Activated CD8-positive, alpha-beta memory T cell treated with anti-CD3 and anti-CD28 coated beads for 4 hours (primary cell): ENCODE results near the gene ZNF414.
A peak's percentile ranks its signal among the peaks of the same experiment; 100 is the strongest.

Source experiments
- DNase-seq, 2 donors: peaks; one replicate each; pipeline ENCODE4 v3.0.0-alpha.2; 2020; ENCODE audit warnings: low read depth in 2 of 2

The ZNF414 gene

DNA sequence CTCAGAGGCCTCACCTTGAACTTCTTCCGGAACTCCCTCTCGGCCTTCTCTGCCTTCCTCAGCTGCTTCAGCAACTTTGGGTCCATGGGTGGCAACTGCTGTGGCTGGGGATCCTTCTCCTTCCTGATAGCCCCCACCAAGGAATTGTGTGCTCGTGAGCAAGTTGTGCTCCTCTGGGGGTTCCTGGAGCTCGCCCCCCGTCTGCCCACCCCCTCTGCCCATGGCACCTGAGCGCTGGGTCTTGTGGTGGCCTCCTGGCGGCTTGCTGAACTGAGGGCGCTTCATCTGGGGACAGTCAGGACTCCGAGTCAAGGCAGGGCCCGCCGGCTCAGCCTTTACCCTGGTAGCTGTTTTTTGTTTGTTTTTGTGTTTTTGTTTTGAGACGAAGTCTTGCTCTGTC lies 23.1 kb downstream of the ZNF414 start:
- no peak for DNase-seq

DNA sequence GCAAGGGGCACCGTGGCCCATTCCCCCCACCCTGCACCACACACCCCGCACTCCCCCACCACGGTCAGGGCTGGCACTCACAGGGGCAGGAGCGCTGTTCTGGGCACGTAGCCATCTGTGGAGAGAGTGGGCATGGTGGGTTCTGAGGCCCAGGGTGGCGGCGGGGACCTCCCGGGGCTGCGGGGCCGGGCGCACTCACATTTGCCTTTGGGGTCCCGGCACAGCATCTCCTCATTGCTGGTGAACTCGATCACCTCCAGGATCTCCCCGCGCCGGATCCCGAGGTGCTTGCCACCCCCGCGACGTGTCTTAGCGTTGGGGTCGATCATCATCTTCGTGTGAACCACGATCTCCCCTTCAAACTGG lies 23.6 kb downstream of the ZNF414 start:
- no peak for DNase-seq

DNA sequence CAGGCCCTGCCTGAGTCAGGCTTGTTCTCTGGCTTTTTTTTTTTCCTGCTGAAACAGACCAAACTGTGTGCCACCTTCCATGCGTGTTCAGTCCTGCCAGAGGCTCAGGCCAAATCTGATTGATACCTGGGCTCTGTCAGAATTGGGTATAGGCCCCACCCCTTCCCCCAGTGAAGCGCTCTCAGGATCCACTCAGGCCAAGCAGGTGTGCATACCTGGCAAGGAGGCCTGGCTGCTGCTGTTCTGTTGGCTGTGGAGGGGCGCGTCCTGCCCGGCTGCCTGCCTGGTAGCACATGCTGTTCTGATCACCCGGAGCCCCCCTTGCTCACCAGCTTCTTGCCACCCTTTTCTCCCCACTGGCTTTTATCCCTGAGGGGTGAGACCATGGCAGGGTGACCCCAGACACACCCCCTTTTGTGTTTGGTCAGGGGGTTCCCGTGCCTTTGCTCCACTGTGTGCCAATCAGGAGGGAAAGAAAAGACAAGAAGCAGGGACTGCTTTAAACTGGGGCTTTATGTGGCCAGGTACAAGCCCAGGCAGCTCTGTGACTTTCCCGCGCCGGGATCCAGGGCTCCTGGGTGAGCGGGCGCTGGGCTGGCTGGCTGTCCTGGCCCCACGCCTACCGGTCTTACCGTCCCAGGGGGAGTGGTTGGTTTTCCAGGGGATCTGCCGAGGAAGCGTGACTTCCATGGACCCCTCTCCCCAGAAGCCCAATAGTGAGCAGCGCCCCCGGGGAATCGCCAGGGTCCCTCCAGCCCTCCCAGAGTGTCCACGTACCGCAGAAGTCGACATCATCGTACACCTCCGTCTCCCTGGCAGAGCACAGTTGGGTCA lies 24.2 kb downstream of the ZNF414 start:
- DNase-seq = no peak

DNA sequence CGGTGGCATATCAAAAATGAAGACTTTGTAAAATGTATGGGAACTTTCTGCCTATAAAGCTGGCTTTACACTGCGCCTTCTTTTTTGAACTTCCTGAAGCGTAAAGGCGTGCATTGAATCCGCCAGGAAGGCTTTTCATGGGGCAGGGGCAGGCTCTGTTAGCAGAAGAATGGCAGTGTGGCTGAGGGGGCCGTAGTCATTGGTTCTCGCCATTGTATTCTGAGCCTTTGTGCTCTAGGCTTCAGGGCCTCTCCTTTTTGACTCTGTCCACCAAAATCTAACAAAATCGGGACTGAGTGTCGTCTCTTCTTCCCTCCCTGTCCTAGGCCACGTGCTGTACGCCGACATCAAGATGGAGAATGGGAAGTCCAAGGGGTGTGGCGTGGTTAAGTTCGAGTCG lies 25.6 kb downstream of the ZNF414 start:
- DNase-seq = no peak

DNA sequence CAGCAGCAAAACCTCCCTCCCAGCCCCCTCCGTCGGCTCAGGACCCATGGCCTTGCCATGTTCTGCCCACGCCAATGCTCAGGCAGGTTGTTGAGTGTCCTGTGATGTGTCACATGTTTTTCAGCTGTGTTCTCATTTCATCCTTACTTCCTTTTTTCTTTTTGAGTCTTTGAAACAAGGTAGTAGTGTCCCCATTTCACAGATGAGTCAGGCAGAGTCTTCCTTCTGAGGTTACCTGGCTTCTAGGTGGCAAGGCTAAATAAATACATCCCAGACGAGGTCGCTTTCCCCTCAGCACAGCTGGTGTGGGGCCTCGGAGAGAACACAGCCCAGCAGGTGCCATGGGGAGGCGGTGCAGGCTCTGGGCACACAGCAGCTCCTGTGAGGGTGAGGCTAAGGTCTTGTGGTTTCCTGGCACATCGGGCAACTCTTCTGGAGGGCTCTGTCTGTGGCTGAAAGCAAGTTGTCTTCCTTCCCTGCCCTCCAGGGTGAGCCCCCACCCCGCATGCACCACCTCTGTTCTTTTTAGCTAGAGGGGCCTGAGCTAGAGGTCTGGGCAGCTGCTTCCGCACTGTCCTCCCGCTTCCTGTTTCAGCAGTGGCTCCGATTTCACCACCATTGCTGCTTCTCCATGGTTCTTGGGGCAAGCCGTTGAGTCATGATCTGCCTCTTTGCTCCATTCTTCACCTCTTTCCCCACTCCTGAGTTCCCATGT lies 26.7 kb downstream of the ZNF414 start:
- peak; percentile 14 to 17 for DNase-seq

DNA sequence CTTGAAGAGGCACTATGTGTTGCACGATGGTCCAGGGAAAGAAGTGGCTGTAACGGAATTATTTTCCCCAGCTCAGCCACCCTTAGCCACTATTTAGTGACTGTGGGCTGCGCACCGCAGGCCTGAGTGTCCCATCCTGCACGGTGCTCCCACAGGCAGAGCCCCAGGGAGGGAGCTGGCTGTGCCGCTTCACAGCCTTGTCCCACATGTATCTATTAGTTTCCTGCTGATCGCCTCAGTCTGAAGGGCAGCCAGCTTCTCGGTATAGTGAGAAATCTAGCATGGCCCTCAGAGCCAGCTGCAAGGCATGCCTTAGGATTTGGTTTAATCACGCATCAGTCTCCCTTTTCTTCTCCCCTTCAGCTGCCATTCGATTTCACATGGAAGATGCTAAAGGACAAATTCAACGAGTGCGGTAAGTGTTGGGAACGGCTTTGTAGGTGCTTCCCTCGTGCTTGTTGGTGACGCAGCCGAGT lies 27.3 kb downstream of the ZNF414 start:
- no peak for DNase-seq

DNA sequence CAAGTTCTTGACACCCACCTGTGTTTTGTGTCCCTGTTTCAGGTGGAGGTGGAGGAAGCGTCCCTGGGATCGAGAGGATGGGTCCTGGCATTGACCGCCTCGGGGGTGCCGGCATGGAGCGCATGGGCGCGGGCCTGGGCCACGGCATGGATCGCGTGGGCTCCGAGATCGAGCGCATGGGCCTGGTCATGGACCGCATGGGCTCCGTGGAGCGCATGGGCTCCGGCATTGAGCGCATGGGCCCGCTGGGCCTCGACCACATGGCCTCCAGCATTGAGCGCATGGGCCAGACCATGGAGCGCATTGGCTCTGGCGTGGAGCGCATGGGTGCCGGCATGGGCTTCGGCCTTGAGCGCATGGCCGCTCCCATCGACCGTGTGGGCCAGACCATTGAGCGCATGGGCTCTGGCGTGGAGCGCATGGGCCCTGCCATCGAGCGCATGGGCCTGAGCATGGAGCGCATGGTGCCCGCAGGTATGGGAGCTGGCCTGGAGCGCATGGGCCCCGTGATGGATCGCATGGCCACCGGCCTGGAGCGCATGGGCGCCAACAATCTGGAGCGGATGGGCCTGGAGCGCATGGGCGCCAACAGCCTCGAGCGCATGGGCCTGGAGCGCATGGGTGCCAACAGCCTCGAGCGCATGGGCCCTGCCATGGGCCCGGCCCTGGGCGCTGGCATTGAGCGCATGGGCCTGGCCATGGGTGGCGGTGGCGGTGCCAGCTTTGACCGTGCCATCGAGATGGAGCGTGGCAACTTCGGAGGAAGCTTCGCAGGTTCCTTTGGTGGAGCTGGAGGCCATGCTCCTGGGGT lies 28.2 kb downstream of the ZNF414 start:
- no peak for DNase-seq

DNA sequence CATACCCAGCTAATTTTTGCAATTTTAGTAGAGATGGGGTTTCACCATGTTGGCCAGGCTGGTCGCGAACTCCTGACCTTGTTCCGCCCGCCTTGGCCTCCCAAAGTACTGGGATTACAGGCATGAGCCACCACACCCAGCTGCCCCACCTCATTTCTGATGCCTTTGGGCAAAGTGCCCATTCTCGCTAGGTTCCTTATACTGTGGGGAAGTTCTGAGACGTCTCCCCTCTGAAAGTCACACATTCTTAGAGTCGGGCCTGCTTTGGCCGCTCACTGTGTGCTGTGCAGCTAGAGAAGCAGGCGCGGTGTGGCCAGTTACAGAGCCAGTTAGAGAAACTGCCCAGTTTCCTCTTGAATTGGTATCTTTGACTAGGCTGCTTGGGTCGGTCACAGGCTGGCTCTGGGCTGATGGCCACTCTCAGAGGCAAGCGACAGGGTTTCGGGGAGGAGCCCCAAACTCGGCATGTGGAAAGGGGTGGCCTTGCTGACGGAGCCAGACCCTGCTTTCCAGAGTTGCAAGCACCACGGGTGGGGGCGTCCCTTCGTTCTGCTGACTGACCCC lies 29.6 kb downstream of the ZNF414 start:
- DNase-seq = no peak

DNA sequence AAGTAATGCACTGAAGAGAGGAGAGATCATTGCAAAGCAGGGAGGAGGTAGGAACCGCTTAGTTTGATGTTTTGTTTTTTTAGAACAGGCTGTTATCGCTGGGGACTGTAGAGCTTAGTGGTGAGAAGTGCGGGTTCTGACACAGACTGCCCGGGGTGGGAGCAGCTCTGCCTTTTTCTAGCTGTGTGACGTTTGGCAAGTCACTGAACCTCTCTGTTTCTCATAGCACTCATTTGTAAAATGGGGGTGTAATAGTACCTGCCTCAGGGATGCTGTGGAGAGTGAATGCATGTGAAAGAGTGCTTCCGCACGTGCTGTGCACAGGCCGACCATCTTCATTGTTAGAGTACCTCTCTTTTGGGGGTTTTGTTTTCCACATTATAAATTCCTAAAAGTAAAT lies 30.8 kb downstream of the ZNF414 start:
- DNase-seq = no peak

DNA sequence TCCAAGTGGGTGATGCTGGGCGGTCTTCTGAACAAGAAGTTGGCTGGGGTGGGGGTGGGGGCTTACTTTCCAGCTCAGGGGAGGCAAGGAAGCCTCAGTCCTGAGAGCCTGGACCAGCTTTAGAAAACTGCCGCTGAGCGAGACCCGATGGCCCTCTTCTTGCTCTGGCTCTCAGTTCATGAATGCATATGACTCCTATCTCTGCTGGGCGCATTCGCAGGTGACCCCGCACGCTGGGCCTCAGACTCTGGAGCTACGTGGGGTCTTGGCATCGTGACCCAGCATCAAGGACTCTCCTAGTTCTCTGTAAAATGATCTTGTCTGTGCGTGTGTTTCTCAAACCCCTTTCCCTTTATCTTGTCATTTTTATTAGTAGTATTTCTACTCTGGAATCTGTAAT lies 31.3 kb downstream of the ZNF414 start:
- no peak for DNase-seq

DNA sequence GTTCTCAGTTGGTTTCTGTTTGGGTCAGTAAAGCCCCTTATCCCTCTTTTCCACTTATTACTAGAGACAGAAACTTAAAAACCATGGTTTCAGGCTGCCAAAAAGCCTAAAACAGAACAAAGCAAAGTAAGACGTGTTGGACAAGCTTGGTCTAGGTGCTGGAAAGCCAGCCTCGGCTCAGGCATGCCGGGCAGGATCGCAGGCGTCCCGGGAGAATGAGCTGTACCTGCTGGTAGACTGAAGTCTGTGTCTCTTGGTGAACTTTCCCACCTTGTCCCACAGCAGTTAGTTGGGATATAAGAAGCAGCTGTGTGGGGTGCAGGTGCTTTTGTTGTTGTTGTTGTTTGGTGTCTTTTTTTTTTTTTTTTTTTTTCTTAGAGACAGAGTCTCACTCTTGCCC lies 32.4 kb downstream of the ZNF414 start:
- DNase-seq = no peak

DNA sequence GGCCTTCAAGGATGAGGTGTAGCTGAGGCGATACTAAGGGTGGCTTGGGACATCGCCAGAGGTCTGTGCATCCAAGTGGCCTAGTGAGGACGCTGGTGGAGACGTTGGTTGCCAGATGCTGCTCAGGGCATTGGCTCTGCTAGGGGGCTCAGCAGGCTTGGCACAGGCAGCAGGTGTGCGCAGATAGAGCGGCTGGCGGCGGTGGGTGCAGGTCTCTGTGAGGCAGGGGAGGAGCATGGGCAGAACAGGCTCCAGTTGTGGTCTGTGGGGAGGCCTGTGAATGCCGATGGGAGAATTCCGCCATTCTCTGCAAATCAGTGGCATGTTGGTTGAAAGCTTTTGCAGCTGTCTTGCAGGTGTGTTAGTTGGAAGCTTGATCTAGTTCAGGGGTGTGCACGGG lies 32.8 kb downstream of the ZNF414 start:
- DNase-seq = no peak

DNA sequence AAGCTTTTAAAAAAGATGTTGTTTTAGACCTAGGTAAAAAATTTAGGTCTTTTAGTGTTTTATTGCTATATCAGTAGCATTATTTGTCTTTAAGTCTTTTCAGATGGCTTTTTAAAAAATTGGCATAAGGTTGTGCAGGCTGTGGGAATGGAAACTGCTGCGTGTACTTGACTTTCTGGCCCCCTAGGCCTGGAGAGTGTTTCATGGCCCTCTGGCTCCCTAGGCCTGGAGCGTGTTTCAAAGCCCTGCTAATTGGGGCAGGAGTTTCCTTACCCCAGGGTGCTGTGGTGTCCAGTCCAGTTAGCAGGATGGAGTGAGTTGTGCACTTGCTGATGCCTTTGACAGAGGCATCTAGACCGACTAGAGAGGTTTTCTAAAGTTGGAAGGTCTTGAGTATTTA lies 35.4 kb downstream of the ZNF414 start:
- no peak for DNase-seq

DNA sequence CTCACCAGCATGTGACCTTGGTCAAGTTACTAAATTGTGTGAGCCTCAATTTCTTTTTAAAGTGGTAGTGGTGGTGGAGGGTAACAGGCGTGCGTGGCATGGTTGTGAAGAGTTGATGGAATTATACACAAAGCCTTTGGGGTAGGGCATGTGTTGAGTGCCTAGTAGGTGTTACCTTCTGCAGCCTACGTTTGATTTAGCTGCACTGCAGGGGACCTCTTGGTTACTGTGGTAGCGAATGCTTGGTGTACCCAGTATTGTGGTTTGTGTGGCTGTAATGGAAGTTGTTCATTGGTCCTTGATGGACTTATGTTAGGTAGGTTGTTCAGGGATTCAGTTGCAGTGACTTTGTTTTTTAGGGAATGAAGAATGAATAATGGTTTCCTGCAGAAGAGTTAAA lies 36.1 kb downstream of the ZNF414 start:
- no peak for DNase-seq

DNA sequence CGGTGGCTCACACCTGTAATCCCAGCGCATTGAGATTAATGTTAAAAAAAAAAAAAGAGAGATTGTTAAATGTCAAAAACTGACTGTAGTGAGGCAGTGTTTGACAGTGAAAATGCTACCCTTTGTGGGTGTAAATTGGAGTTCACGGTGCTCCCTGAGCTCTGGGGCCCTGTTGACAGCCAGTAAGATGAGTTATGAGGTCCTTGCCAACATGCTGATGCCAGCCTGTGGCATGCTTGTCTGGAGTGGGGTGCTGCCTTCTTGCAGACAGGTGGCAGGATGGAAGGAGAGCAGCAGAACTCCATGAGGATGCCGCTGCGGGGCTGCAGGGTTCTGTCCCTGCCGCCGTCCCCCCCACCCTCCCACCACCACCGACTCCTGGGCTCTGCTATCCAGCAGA lies 37.4 kb downstream of the ZNF414 start:
- DNase-seq = no peak

DNA sequence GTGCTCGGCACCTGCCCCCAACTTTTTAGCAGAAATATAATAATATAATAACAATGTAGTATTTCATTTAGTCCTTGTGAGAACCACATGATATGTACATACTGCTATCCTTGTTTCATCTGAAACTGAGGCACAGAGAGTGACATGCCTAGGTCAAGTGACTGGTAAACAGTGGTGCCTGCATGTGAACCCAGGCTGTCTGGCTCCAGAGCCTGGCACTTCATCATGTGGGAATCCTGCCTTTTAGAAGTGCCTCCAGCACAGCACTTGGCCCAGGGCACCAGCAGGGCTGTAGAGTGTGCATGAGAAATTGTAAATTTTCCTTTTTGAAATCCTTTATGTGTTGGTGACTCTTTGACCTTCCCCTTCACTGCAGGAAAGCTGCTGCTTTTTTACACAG lies 39.0 kb downstream of the ZNF414 start:
- DNase-seq = no peak

DNA sequence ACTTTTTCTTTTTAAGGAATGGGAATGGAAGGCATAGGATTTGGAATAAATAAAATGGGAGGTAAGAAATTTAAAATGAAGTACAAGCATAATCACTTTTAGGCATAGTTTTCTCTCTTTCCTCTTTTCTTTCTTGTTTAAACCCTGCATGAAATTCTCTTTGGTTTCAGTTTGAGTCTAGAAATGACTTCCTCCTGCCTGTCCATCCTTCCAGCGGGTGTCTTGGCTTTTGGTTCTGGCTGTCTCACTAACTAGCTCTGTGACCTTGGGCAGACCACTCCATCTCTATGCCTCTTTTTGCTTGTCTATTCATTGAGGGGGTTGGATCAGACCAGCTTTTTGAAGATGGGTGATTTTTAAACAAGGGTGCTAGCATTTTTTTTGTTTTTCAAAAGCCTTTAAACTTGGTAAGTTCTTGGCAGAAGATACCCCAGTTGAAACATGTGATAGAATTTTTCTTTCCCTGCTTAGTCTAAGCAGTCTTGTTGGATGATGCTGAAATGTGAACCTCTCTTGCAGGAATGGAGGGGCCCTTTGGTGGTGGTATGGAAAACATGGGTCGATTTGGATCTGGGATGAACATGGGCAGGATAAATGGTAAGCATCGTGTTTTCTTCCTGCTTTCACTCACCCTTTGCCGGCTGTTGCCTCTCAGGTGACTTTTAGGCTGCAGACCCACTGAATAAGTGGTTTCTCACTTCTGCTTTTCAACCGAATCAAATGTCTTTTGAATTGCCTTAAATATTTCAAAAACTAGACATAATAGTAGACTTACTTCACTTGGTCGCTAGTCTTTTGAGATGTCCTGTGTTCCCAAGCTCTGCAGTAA lies 40.1 kb downstream of the ZNF414 start:
- DNase-seq = no peak

DNA sequence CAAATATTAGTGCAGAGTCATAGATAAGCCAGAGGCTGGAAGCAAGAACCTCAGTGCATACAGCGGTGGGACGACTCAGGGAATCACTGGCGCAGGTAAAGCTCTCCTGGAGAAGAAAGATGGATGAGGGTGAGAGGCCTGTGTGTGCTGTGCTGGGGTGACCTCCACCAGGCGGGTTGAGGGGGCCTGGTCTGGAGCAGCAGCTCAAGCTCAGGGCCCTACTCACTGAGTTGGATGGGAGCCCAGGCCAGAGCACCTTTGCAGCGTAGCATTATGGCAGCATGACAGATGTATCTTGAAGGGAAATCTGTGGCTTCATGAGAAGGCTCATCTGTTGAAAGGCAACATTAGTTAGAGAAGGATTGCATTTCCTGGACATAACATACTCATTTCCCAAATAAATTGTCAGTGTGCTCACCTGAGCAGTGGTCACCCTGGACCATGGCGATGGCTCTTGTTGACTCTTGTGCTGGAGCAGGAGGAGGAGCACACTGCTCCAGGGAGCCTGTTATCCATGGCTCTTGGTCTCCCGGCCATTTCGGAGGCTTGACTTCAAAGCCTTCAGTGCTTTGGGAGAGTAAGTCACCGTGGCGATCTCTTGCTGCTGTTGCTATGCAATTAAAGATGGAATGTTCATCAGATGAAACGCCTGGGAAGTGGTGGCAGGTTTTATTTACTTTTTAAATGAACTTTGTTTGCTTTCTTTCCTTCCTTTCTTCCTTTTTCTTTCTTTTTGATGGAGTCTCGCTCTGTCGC lies 44.2 kb downstream of the ZNF414 start:
- DNase-seq = no peak

DNA sequence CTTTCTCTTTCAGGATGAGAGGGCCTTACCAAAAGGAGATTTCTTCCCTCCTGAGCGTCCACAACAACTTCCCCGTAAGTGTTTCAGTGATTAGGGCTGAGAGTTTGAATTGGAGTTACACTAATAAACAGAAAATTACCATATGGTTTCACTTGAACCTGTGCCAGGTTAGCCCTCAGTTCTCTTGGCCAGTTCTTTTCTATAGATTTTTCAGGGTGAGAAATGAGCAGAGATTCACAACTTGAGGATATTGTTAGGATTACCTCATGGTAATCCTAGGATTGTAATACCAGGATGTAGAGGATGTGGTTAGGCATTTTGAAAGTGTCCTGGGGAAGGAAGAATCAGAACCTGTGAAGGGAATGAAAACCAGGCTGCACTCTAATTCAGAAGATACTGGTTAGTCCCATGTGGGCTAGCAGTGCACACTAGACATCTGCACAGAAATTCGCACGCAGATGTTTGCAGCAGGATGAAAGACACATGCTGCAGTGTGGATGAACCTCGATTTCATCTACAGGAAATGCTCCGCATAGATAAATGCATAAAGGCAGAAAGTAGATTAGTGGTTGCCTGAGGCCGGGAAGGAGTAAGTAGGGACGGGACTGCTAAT lies 45.1 kb downstream of the ZNF414 start:
- DNase-seq = no peak

DNA sequence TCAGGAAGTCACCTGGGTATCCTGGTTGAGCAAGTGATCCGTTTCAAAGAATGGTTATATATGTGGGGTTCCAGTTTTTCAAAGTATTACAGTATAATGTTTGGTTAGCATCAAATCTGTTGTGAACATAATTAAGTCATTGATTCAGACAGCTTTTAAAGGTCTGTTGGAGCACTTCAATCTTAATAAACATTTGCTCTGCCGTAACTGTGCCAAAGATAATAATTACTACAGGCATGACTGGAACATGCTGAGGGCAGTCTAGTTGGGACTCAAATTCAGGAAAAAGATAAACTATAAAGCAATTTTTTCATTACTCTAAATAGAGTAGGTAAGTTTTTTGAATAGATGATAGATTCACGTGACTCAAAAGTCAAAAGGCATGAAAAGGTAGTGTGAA lies 45.8 kb downstream of the ZNF414 start:
- no peak for DNase-seq
